NCI-H69 (cell line): ENCODE results near the gene INPP5F.
A peak's percentile ranks its signal among the peaks of the same experiment; 100 is the strongest.

Source experiments
- DNase-seq: peaks from one replicate; lab custom pipeline; 2025; lab: John Stamatoyannopoulos, UW

Gene INPP5F, protein sequence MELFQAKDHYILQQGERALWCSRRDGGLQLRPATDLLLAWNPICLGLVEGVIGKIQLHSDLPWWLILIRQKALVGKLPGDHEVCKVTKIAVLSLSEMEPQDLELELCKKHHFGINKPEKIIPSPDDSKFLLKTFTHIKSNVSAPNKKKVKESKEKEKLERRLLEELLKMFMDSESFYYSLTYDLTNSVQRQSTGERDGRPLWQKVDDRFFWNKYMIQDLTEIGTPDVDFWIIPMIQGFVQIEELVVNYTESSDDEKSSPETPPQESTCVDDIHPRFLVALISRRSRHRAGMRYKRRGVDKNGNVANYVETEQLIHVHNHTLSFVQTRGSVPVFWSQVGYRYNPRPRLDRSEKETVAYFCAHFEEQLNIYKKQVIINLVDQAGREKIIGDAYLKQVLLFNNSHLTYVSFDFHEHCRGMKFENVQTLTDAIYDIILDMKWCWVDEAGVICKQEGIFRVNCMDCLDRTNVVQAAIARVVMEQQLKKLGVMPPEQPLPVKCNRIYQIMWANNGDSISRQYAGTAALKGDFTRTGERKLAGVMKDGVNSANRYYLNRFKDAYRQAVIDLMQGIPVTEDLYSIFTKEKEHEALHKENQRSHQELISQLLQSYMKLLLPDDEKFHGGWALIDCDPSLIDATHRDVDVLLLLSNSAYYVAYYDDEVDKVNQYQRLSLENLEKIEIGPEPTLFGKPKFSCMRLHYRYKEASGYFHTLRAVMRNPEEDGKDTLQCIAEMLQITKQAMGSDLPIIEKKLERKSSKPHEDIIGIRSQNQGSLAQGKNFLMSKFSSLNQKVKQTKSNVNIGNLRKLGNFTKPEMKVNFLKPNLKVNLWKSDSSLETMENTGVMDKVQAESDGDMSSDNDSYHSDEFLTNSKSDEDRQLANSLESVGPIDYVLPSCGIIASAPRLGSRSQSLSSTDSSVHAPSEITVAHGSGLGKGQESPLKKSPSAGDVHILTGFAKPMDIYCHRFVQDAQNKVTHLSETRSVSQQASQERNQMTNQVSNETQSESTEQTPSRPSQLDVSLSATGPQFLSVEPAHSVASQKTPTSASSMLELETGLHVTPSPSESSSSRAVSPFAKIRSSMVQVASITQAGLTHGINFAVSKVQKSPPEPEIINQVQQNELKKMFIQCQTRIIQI

DNA sequence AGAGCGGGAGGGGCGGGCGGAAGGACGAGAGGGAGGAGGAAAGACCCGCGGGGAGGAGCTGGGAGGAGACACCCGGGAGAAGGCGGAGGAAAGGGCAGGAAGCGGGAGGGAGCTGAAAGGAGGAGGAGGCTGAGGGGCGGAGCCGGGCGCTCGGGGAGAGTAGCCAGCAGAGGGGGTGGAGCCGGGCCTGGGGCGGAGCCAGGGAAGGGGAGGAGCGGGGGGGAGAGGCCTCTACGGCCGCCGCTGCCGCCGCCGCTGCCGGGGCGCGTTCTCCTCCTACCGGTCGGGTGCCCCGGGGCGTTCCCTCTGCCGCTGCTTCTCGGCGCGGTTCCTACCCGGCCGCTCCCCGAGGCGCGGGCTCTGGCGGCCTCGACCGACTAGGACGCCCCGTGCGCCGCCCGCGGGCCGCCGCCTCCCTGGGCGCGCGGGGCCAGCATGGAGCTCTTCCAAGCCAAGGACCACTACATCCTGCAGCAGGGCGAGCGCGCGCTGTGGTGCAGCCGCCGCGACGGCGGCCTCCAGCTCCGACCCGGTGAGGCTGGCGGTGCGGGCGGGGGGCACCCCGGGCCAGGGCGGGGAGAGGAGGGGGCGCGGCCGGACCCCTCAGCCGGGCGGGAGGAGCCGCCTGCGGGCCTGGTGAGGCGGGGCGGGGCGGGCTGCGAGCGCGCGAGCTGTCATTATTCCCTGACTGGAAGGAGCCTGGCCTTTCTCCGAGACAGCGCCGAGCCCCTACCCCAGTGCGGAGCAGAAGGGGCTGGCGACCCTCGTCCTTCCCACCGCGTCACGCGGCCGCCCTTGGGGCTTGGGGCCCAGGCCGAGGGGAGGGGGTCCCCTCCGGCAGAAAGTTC lies at the start of gene INPP5F:
INPP5F (plus strand) TSS at position 223 of the 848 bp plus-strand sequence; CDS start at position 436, 213 bp downstream.
- DNase-seq: peak; percentile 97

DNA sequence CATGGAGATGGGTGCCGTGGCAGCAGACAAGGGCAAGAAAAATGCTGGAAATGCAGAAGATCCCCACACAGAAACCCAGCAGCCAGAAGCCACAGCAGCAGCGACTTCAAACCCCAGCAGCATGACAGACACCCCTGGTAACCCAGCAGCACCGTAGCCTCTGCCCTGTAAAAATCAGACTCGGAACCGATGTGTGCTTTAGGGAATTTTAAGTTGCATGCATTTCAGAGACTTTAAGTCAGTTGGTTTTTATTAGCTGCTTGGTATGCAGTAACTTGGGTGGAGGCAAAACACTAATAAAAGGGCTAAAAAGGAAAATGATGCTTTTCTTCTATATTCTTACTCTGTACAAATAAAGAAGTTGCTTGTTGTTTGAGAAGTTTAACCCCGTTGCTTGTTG lies 48.7 kb upstream of the INPP5F start:
- DNase-seq: no peak

DNA sequence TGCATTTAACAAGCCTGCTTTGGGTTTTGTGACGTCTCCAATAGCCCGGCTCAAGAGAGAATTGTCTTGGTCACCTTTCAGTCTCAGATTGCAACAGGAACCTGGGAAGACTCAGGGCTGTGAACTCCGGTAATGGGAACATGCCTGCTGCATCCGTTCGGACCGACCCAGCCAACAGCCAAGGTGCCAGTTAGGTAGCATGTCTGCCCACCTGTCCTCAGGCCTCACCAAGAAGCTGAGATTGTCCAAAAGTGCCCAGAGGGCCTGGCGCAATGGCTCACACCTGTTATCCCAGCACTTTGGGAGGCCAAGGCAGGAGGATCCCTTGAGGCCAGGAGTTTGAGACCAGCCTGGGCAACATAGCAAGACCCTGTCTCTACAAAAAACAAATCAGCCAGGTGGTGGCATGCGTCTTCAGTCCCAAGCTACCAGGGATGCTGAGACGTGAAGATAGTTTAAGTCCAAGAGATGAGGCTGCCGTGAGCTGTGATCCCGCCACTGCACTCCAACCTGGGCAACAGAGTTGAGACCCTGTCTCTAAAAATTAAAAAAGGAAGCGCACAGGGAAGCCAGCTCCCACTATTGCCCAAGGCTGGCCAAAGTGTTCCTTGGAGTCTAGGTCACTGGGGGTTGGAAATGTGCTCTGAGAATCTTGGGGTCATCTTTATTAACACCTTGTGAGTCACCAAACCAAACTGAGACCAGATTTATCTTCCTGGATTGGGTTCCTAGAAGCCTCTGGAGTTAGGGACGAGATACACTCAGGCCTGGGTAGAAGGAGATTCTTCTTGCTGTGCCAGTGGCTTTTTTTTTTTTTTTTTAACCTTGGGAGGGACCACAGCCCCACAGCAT lies 47.7 kb upstream of the INPP5F start:
- DNase-seq: no peak

DNA sequence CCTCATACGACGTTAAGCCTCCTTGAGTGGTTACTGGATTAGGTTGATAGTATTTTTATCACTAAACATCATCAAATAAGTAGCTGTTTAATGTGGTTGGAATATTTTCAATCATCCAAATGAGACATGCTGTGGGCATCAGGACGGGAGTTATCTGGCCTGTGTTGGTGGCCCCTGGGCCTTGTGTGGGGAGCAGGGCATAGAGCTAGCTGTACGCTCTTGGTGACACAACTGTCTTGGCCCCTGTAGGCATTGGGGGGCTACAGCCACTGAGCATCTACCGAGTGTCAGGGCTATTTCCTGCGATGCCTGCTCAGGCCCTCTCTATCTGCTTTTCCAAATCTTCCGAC lies 46.4 kb upstream of the INPP5F start:
- DNase-seq: no peak

GRCh38 chr10:119680050-119680449 lies 45.8 kb upstream of the INPP5F start:
- no peak for DNase-seq

GRCh38 chr10:119680650-119681081 lies 45.2 kb upstream of the INPP5F start:
- DNase-seq: no peak

DNA sequence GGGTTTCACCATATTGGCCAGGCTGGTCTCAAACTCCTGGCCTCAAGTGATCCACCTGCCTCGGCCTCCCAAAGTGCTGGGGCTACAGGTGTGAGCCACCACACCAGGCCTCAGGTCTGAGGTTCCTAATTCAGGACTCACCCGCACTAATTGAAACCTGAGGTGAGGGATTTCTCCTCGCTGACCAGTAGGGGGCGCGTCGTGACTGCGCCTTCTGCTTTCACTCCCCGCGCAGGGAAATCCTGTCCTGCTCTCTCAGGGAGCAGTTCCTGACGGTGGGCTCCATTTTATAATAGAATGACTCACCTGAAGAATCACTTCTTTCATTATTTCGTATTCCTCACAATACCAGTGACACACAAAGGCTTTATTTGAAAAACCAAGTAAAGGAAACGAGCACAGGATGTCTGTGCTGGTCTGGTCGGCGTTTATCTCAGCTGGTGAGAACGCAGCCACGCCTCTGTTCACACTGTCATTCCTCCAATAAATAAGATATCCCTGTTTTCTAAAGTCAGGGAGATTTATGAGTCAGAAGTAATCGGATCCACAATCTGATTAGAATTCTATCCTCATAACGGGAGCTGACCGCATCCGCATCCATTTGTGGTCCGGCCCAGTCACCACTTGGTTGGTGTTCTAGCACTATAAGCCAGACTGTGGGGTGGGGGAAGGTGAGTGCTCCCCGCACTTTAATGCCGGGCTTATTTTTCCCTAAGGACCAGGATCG lies 39.2 kb upstream of the INPP5F start:
- DNase-seq: peak; percentile 79

DNA sequence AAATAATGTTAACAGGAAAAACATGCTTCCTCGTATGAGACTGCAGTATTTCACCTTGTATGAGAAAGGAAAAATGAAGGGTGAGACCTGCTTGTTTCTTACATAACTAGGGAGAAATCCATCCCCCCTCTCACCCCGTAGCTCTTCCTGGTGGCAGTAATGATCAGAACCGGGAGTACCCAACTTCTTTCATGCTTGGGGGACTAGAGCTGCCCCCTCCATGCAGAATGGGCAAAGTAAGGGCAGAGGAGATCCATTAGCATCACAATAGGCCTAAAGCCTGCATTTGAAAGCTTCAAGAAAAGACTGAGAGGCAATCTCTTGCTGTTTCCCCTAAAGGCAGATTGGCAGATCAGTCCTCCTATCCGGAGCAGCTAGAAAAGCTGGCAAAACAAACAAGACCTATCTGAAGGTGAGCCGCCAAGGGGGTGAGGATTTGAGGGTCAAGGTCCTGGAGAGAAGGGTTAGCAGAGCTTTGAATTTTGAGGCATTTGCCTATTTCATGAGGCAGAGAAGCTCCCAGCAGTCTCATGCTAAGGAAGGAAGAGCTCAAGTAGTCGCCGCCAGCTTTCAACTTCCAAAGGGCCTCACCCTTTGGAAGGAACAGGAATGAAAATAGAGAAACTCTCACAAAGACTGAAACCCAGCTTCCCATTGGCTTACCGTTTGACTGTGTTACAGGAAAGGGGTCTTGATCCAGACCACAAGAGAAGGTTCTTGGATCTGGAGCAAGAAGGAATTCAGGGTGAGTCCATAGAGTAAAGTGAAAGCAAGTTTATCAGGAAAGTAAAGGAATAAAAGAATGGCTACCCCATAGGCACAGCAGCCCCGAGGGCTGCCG lies 38.4 kb upstream of the INPP5F start:
- DNase-seq: no peak

- DNase-seq: no peak
Observed at GRCh38 chr10:119688033-119688508, 37.8 kb upstream of the INPP5F start.

DNA sequence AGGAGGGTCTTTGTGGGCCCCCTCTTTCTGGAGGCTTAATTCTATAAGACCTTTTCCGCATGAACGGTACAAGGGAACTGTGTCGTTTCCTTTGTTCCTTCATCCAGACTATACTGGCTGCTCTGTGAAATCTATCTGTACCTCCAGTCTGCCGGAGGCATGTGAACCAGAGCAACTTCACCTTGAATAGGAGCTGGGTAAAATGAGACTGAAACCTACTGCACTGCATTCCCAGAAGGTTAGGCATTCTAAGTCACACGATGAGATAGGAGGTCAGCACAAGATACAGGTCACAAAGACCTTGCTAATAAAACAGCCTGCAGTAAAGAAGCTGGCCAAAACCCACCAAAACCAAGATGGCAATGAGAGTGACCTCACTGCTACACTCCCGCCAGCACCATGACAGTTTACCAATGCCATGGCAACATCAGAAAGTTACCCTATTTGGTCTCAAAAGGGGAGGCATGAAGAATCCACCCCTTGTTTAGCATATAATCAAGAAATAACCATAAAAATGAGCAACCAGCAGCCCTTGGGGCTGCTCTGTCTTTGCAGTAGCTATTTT lies 36.8 kb upstream of the INPP5F start:
- no peak for DNase-seq

DNA sequence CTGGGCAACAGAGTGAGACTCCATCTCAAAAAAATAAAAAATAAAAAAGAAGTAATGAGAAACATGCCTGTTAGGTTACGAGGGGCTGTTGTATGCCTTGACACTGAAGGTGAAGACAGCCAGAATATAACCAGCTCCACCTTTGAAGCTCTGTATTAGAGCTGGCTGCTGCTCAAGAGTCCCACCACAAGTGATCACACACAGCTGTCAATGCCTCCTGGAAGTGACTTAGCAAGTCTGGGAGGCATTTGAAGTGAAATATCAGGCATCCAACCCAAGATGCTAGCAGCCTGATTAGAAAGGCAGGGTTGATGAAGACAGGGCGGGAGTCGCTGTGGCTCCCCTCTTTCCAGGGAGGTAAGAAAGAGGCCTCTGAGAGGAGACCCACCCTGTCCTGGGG lies 34.1 kb upstream of the INPP5F start:
- no peak for DNase-seq

- no peak for DNase-seq
Observed at GRCh38 chr10:119693262-119693957, 32.4 kb upstream of the INPP5F start.

- no peak for DNase-seq
Observed at GRCh38 chr10:119694608-119695007, 31.2 kb upstream of the INPP5F start.

DNA sequence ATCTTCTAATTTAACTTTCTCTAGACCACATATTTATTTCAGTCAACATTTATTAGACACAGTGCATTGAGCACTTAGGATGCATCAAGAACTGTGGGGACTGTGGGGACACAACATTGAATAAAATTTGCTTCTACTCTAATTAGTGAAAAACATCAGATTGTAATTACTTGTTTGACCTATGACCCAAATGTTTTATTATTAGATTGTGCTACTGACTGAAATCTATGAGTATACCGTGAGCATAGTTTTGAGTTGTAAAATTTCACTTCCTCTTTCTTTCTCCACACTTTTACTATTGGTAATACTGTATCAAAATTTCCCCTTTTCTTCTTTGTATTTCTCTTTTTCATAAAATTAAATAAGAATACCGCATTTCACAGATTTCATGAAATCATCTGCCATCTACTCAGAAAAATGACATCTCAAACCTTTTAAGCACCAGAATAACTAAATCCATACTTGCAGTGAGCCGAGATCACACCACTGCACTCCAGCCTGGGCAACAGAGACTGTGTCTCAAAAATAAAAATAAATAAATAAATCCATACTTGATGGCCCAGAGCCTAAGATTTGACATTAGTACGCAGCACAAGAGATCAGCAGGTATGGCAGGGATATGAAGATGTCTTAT lies 25.4 kb upstream of the INPP5F start:
- DNase-seq: no peak

- DNase-seq: peak; percentile 38
Observed at GRCh38 chr10:119701861-119702260, 24.0 kb upstream of the INPP5F start.

DNA sequence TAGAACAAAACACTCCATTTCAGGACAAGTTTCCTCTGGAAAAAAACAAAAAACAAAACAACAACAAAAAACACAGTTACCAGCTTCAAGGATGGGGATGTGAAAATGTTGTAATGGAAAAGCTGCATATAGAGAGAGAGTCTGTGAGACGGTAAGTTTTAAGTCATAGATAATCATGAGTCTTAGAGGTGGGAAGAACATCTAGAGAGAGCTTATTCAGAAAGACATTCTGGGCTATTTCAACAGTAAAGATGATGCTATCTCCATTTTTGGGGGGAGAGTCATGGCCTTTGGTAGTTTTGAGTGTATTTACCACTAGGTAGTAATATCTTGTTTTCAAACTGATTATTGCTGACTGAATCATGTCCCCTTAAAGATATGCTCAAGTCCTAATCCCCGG lies 23.3 kb upstream of the INPP5F start:
- no peak for DNase-seq

- DNase-seq: no peak
Observed at GRCh38 chr10:119703903-119704508, 21.8 kb upstream of the INPP5F start.
